Putamen (tissue), 1 donor: ENCODE measurements around the gene ITPKB.
A peak's percentile ranks its signal among the peaks of the same experiment; 100 is the strongest.
"Not testable (repeated sequence)": the region's sequence is repeated elsewhere in the genome, so short reads cannot be mapped to it uniquely, and the experiment has no call there.

Source experiments
- DNase-seq: peaks from one replicate; pipeline ENCODE4 v3.0.0-alpha.2; 2016; ENCODE audit warnings: low spot score

ITPKB gene

DNA sequence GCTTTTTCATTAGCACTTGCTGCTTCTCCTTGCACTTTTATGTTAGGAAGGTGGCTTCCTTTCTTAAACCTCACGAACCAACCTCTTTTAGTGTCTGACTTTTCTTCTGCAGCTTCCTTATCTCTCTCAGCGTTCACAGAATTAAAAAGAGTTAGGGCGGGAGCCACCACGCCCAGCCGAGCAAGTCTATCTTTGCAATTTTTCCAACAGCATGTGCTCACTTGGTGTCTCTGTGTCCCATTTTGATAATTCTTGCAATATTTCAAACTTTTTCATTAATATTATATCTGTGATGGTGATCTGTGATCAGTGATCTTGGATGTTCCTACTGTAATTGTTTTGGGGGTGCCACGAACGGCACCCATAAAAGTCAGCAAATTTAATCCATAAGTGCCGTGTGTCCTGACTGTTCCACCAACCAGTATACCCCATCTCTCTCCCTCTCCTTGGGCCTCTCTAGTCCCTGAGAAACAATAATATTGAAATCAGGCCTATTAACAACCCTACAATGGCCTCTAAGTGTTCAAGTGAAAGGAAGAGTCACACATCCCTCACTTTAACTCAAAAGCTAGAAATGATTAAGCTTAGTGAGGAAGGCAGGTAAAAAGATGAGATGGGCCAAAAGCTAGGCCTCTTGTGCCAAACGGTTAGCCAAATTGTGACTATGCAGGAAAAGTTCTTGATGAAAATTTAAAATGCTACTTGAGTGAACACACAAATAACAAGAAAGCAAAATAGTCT lies 15.9 kb upstream of the ITPKB start:
- DNase-seq = no peak

DNA sequence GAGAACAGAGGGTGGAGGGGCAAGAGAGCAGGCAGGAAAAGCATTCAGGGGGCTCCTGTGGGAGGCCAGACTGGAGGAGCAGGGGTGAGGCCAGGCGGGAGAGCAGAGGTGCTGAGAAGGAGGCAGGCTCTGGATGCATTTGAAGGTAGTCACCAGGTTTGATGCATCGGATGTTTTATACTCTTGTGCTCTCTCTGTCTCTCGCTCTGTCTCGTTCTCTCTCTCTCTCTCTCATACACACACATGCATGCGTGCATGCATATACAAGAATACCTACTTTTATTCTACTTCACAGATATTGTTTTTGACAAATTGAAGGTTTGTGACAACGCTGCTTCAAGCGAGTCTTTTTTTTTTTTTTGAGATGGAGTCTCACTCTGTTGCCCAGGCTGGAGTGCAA lies 15.0 kb upstream of the ITPKB start:
- DNase-seq = no peak

DNA sequence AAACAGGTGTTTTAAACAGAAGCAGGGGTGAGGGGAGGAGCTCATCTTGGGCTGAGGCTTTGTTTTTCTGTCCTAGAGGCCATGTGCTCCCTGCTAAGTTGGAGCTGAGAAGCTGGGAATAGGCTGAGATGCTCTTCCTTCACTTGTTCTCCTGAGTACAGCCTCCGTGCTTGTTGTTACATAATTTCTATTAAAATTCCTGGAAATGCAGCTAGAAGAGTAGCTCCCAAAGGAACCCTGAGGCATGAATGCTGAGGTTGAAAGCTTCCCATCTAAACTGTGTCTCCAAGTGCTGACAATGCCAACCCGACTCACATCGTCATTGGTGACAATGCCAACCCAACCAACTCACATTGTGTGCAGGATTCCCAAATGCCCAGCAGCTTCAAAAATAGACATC lies 12.6 kb upstream of the ITPKB start:
- peak; percentile 65 for DNase-seq

DNA sequence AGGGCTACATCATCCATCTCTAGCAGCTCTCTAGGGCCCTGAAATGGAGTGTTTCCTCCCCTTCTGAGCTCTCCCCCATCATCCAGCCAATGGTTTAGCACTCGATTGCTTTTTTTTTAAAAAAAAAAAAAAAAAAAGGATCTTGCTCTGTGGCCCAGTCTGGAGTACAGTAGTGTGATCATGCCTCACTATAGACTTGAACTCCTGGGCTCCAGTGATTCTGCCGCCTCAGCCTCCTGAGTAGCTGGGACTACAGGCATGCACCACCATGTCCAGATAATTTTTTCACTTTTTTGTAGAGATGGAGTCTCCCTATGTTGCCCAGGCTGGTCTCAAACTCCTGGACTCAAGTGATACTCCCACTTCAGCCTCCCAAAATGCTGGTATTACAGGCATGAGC lies 12.1 kb upstream of the ITPKB start:
- DNase-seq = no peak

DNA sequence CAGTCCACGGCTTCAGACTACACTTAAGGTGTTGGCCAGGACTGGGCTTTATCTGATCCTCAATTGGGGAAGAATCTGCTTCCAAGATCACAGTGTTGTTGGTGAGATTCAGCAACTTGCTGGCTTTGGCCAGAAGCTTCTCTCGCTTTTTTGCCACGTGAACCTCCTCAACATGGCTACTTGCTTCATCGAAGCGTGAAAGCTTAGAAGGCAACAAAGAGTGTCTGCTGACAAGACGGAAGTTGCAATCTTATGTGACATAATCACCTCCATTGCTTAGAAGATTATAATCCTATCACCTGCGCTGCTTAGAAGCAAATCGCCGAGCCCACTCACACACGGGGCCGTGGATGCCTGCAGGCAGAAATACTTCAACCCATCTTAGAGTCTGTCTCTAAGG lies 10.4 kb upstream of the ITPKB start:
- DNase-seq = no peak

DNA sequence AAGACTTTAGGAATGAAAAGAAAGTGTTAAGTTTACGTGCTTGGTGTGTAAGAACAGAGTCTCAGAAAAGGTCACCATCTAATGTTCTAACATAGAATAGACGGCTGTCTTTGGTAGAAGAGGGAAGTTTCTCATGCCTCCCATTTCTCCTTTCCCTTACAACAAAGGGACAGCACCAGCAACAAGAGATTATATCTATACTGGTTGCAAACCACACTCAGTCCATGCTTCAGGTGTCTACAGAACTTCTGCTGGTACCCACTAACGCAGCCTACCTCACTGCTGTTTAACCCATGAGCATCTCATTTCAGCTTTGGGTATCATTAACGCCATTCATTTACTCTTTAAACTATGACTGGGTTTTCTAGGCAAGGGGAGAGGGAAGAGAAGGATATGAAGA lies 9.2 kb upstream of the ITPKB start:
- DNase-seq = no peak

DNA sequence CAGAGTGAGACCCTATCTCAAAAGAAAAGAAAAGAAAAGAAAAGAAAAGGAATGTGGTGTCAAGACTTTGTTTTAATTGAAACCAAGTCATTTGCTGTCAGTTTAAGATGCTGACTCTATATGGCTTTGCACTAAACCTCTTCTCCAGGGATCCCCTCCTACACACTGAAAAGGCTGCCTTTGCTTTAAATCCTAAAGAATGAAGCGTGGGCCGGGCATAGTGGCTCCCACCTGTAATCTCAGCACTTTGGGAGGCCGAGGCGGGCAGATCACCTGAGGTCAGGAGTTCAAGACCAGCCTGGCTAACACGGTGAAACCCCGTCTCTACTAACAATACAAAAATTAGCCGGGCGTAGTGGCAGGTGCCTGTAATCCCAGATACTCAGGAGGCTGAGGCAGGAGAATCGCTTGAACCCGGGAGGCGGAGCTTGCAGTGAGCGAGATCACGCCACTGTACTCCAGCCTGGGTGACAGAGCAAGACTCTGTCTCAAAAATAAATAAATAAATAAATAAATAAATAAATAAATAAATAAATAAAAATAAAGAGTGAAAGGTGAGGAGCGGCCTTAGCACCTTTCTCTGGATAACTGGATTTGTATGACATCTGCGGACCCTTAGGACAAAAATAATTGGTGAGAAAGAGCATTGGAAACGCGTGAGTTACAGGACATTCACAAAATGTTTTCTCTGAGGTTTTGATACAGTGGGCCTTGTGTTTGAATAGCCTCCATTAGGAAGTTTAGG lies 8.6 kb upstream of the ITPKB start:
- not testable (repeated sequence) for DNase-seq

DNA sequence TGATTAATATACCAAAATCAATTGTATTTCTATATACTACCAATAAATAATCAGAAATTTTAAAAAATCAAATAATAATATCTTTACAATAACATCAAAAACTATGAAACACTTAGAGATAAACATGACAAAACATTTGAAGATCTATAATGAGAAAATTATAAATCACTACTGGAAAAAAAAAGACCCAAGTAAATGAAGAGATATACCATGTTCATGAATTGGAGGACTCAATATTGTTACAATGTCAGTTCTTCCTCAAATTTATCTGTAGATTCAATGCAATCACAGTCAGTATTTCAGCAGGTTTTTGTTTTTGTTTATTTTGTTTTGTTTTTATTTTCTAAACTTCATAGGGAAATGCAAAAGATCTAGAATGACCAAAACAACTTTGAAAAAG lies 4.2 kb upstream of the ITPKB start:
- no peak for DNase-seq

DNA sequence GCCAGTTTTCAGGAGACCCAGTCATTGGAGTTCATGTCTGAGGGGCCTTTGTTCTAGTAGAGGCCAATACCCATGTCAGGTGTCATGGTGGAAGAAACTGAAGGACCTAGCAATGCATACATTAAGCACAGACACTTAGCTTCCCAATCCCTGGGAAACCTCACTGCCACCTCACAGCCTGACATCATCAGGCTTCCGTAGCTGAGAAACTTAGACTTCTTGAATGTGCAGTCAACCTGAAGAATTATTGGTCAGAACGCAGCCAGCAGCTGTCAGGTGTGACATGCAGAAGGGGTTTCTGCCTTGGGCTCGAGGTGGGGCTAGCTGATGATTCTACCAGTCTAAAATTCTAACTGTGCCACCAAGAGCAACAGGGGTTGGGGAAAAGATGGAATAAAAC lies 1.9 kb upstream of the ITPKB start:
- DNase-seq = no peak

DNA sequence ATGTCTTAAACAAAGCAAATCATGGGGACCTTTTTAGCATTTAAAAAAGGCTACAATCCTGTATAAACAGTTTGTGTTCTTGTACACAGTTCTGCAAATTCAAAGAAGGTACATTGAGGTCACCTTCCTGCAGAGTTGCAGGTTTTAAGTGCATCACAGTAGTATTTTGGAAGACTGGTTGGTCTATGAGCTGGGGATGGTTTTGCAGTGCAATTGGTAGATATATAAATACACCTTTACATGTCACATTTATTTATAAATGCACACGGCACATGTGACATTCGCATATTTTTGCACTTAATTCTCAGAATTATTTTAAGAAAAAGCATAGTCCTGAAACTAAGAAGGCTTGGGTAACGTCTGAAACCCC lies 599 bp upstream of the ITPKB start:
- no peak for DNase-seq

DNA sequence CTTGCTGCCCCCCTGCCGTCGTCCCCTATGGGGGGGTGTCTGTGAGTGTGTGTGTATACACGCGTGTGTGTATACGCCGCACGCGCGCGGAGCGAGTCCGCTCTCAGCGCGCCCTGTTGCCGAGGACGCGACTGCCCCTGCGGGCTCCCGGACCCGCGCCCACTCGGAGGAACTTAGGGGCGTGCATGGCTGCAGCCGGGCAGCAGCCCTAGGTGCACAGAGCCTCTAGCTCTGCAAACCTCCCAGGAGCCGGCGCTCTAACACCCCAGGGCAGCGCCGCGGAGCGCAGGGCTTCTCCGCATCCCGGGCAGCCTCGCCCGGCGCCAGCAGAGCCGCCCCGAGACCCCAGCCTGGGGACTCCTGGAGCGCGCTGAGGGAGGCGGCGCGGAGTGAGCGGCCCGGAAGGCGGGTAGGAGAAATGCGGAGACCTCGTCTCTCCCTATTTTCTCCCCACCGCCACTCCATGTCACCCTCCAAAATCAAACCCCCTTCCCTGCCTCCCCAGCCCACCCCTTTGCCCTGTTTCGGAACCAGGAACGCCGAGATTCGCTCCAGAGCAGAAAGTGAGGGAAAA lies 574 bp downstream of the ITPKB start:
- no peak for DNase-seq

DNA sequence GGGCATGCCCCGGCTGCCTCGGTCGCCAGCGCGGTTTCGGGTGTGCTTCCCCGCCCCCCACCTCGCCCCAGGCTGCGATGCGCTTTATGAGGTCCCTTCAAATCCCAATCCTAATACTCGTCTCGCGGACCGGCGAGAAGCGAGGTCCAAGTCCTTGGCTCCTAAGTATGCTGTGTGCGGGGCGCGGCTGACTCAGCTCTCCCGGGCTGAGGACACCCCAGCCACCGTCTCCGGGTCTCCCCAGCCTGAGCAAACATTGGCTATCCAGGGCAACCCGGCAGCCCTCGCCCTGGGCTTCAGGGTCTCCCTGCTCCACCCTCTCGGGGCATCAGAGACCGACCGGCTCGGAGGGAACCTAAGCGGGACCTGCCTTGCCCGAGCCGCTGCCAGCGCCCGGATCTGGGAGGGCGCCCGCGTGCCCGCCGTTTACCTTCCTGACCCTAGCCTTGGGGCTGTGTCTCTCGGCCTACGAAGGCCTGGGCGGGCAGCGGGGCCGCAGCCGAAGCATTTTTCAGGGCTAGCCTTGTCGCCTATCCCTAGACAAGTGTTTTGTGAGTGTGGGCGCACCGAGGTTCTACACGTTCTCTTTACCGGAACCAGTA lies 1.2 kb downstream of the ITPKB start:
- peak; percentile 66 for DNase-seq

DNA sequence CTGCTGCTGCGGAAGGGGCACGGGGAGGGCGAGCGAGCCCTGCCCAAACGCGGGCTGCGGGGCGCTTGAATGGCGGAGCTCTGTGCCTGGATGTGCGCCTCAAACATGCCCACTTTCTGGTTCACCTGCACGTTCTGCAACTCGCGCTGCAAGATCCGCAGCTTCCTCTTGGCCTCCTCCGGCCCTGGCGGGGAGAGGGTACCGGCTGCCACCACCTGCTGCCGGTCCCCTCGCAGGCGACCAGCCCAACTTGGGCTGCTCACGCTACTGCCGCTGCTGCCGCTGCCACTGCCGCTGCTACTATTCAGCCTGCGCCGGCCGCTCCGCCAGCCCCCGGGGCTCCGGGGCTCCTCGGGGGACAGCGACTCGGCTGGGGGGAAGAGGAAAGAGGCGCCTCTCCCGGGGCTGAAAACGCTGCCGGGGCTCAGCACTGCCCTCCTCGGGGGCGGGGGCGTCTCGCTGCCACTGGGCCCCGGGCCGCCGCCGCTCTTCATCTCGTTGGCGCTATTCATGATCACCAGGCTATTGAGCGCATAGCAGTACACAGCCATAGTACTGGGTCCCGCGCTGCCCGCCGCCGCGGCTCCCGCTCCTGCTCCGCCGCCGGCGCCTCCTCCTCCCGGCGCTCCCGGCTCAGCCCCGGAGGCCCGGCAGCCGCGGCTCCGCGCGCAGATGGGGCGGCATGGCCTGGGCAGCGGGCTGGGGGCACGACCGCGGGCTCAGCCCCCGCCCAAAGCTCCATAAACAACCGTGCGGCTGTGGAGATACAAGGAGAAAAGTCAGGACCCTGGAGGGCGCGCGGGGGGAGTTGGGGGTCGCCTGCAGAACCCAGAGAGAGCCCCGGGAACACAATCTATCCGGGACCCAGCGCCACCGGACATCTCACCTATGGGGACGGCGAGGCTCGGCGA lies 1.9 kb downstream of the ITPKB start:
- peak; percentile 74 for DNase-seq

DNA sequence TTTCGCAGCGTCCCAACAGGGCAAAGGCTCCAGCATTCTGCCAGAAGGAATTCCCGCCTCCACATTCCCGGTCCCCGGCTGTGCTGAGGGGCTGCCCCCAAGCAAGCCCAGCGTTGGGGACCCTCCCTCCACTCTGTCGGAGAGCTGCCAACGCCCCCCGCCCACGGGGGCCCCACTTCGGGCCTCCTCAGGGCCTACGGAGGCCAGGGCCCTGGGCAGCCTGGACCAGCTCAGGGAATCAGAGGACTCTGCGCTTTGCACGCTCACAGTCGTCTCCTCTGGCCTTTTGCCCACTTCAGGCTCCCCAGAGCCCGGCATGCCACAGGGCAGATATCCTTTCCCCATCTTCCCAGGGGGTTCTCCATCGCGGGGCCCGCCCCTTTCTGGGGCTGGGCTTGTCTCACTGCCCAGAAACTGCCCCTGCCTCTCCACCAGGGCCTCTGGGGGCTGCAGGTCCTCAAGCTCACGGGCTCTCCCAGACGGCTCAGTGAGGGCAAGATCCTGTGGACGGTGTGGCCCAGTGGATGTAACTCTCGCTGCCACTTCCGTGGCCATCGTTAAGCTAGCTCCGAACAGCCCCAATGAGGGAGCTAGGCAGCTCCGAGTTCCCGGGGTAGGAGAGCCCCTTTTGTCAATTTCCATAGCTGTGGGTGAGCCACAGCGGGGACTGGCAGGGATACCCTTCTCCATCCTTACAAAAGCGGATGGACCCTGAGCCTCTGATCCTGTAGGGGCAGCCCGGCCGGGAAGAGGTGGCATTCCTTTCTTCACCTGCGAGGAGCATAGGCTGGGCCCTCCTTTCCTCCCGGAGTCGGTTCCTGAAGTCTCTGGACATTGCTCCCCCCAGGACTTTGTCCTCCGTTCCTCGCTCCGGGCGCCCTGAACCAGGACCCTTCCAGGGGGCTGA lies 2.8 kb downstream of the ITPKB start:
- DNase-seq = peak; percentile 67

DNA sequence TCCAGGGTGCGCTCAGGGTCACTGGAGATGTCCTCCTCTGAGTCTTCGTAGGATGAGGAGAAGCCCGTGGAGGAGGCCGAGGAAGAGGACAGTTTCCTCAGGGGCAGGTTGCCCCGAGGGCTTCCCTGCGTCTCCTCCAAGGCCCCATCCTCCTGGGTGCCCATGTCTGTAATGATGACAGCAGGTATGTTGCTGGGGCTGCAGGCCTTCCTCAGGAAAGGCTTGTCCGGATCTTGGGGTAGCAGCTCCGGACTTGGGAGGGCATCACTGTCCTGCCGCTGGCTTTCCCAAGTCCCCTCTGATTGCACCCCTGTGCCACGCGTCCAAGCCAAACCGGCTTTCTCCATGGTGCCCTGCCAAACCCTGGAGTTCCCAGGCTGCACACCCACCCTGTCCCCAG lies 3.5 kb downstream of the ITPKB start:
- DNase-seq = no peak

DNA sequence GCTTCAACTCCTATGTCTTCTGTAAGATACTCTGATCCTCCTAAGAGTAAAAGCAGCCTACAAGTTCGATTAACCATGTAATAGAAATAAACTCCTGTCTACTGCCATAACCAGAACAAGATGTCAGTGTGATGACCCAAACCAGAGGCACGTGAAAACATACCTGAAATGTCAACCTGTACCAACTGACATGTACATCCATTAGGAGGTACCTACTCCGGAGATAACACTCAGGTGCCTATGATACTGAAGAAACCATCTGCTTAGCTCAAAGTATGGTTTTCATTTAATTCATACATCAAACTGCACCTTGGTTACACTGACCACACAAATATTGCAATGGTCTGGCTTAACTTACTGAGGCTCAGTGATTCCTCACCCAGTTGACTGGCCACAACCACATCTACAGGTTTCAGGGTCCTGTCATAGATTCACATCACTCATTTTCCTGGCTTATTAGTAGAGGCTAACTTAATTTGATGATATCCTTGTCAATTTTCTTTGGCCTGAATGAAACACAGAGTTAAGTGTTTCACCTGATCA lies 4.4 kb downstream of the ITPKB start:
- DNase-seq = no peak

DNA sequence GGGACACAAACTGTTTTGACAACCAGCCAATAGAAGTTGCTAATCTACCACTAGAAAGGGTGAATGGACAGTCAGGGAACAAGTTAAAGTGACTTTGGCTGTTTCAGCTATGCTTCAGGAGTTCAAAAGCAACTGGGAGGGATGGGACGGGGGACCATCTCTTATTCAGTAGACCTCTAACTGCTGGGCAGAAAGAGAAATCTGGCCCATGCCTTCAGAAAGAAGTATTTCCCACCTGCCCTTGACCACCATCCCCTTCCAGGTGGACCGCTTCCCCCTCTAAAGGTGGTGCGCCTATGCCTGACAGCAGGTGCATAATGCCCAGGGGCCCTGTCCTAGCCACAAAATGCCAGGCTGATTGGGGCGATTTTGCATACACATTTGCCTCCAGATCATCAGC lies 5.2 kb downstream of the ITPKB start:
- DNase-seq = no peak

DNA sequence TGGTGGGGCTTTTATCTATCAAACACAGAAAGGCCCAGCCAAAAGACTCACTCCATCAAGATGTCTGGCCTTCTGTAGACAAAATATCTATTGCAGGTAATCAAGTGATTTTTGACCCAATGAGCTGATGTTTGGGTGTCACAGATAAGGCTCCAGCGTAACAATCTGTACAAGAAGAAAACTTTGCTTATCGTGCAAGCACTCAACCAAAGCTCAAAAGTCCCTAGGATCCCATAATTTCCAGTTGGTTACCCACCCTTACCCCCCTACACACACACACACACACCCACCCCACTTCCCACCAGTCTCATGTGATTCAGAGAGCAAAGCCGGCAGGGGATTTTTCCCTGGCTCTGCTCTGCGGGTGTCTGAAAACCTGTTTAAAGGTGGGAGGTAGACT lies 5.8 kb downstream of the ITPKB start:
- DNase-seq = no peak

DNA sequence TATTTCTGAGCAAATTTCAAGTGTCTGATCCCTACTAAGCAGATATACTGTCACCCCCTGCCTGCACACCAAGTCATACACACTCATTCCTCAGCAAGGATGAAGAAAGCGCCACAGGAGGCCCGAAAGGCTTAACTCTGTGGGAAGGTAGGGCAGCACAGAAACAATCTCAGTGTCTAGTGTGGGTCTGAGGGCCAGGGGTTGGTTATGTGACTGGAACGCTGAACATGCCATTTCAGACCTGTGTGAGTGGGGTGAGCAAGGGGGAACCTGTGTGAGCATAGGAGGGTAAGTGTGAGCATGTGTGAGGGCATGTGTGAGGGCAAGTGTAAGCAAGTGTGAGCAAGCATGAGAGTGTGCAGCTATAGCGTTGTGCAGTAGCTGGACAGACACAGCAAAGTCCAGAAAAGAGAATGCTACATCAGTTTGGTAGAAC lies 6.2 kb downstream of the ITPKB start:
- DNase-seq = no peak

DNA sequence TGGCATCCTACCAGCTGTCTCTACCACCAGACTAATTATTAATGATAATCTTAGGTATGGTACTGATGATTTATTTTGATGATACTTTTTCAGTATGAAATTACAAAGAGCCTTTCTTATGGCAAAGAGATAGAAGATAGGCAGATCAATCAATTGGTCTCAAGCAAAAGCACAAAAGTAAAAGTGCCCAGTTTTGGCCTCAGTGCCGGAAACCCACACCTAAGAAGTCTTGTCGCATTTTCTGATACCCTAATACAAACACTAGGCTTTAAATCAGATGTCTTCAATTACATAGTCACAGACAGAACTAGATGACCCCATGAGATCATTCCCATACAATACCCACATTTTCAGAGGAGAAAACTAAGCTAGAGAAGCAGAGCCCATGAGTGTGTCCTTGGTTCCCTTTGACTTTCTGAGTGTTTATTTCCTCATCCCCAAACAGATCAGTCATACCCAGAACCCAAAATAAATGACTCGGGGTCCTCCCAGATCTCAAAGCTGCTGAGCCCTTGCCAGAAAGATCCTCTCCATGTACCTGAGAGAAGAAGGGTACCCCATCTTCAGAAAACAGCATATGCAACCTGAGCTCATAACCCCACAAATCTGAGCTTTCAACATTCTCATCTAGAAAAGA lies 7.7 kb downstream of the ITPKB start:
- no peak for DNase-seq
